ENCODE data around the gene RNF220. TPM values are rescaled to one million over a fixed set of nuclear protein-coding genes. Genes with fewer than 3 reads are reported as not detected.
"Not testable (repeated sequence)": the region's sequence is repeated elsewhere in the genome, so short reads cannot be mapped to it uniquely, and the experiment has no call there.

RNF220 gene
- total RNA-seq, 1 donor from 2014 or later = 52.5 TPM

- TF ChIP-seq POLR2A (IDR thresholded peaks at IDR 0.05) = no peak
- TF ChIP-seq, protein P1, sequence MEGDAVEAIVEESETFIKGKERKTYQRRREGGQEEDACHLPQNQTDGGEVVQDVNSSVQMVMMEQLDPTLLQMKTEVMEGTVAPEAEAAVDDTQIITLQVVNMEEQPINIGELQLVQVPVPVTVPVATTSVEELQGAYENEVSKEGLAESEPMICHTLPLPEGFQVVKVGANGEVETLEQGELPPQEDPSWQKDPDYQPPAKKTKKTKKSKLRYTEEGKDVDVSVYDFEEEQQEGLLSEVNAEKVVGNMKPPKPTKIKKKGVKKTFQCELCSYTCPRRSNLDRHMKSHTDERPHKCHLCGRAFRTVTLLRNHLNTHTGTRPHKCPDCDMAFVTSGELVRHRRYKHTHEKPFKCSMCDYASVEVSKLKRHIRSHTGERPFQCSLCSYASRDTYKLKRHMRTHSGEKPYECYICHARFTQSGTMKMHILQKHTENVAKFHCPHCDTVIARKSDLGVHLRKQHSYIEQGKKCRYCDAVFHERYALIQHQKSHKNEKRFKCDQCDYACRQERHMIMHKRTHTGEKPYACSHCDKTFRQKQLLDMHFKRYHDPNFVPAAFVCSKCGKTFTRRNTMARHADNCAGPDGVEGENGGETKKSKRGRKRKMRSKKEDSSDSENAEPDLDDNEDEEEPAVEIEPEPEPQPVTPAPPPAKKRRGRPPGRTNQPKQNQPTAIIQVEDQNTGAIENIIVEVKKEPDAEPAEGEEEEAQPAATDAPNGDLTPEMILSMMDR (IDR thresholded peaks at IDR 0.05) = no peak
- TF ChIP-seq POLR2AphosphoS5 (IDR thresholded peaks at IDR 0.05; ENCODE audit: insufficient read depth in 1 of 2, low read depth in 1 of 2) = no peak
- intact Hi-C loops (cut with DNase I) = no loop called here
These were observed 153.8 kb downstream of the RNF220 start for GRCh38 chr1:44558883-44559282.

DNA sequence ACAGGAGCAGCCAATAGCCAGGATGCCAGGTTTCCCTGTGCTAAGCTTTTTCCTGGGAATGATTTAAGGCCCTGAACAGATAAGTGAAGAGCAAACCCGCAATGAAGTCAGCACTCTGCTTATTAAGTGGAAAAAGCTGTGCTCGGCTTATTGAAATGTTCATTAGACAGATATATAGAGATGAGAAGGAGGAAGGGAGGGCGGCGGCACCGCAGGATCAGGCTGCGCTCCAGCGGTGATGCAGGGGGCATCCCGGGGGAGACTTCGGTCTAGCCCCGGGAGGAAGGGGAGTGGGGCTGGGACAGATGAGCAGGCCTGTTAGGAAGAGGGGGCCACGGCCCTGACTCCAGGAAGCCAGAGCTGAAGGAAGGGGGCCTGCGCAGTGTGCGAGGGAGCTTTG lies 154.3 kb downstream of the RNF220 start:
- DNase-seq (ENCODE audit: extremely low spot score in 2 of 2) = no peak

More at GRCh38 chr1:44558883-44559282, 153.8 kb downstream of the RNF220 start:
- DNase-seq (ENCODE audit: extremely low spot score in 2 of 2) = no peak
- Histone ChIP-seq H3K27ac (no peak overlapping the region), H3K4me1 (no peaks in the 10 kb centered on the region), H3K4me3 (no peak overlapping the region), H3K9me3 (no peaks in the 10 kb centered on the region), H3K27me3 (no peaks in the 10 kb centered on the region), H3K36me3 (no peaks in the 10 kb centered on the region)

DNA sequence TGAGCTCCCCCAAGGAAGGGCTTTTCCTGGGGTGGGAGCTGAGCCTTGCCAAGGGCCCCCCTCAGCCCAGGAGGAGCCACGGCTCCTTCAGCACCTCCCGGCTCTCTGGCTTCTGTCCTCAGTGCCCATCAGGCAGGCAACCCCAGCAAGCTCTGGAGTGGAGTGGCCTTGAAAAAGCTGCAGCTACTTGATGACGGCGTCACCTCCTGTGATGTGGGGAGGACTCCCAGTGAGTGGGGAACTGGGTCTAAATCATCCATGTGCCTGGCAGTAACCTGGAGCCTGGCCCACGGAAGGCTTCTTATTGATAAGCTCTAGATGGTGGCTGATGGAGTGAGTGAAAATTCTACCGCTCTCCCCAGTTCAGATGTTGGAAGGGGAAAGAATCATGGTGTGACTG lies 154.9 kb downstream of the RNF220 start:
- Histone ChIP-seq H3K27me3 (no peaks in the 10 kb centered on the region), H3K4me1 (no peaks in the 10 kb centered on the region), H3K27ac (no peak overlapping the region), H3K4me3 (no peak overlapping the region), H3K36me3 (no peaks in the 10 kb centered on the region), H3K9me3 (no peaks in the 10 kb centered on the region)
- intact Hi-C loops (cut with DNase I) = no loop called here
- TF ChIP-seq, protein P1 (IDR thresholded peaks at IDR 0.05) = no peak
- TF ChIP-seq POLR2A (IDR thresholded peaks at IDR 0.05) (no peak), POLR2AphosphoS5 (IDR thresholded peaks at IDR 0.05; ENCODE audit: insufficient read depth in 1 of 2, low read depth in 1 of 2) (no peak)
- DNase-seq (ENCODE audit: extremely low spot score in 2 of 2) = no peak

More for the DNA sequence above, 154.3 kb downstream of the RNF220 start:
- H3K36me3 ChIP-seq = no peaks in the 10 kb centered on the region
- no peak overlapping the region for H3K27ac ChIP-seq
- no peaks in the 10 kb centered on the region for H3K4me1 ChIP-seq
- H3K4me3 ChIP-seq = no peak overlapping the region
- H3K27me3 ChIP-seq = no peaks in the 10 kb centered on the region
- H3K9me3 ChIP-seq = no peaks in the 10 kb centered on the region
- TF ChIP-seq, protein P1 (IDR thresholded peaks at IDR 0.05) = no peak
- no peak for TF ChIP-seq POLR2A (IDR thresholded peaks at IDR 0.05)
- TF ChIP-seq POLR2AphosphoS5 (IDR thresholded peaks at IDR 0.05; ENCODE audit: insufficient read depth in 1 of 2, low read depth in 1 of 2) = no peak
- intact Hi-C loops (cut with DNase I) = no loop called here

- intact Hi-C loops (cut with DNase I); H3K27me3 ChIP-seq; H3K9me3 ChIP-seq; H3K27ac ChIP-seq; H3K4me1 ChIP-seq; H3K4me3 ChIP-seq; H3K36me3 ChIP-seq; DNase-seq (ENCODE audit: extremely low spot score in 2 of 2): not testable (repeated sequence)
These were observed 155.6 kb downstream of the RNF220 start for GRCh38 chr1:44560696-44561095.

GRCh38 chr1:44565259-44565750 lies 160.2 kb downstream of the RNF220 start:
- intact Hi-C loops (cut with DNase I) = no loop called here
- Histone ChIP-seq H3K27me3 (no peaks in the 10 kb centered on the region), H3K27ac (no peak overlapping the region), H3K4me3 (no peak overlapping the region), H3K9me3 (no peaks in the 10 kb centered on the region), H3K4me1 (no peaks in the 10 kb centered on the region), H3K36me3 (no peaks in the 10 kb centered on the region)
- no peak for TF ChIP-seq POLR2A (IDR thresholded peaks at IDR 0.05)
- no peak for TF ChIP-seq POLR2AphosphoS5 (IDR thresholded peaks at IDR 0.05; ENCODE audit: insufficient read depth in 1 of 2, low read depth in 1 of 2)
- TF ChIP-seq, protein P1 (IDR thresholded peaks at IDR 0.05) = no peak
- no peak for DNase-seq (ENCODE audit: extremely low spot score in 2 of 2)
